DMS153 treated with DMSO at 0.1 percent for 48 hours (cell line): ENCODE measurements around the gene PDE8B.

Experiments used
- DNase-seq: peaks from one replicate; lab custom pipeline; 2025; ENCODE audit not compliant: unreplicated experiment; lab: John Stamatoyannopoulos, UW

The PDE8B gene

GRCh38 chr5:77210091-77210963 lies at the start of gene PDE8B:
Gene PDE8B, plus strand, starts transcription at chr5:77210680. Its CDS starts 246 bp downstream, at chr5:77210926.
- no peak for DNase-seq

- DNase-seq = no peak
Measured at GRCh38 chr5:77163453-77163852, 47.0 kb upstream of the PDE8B start.

GRCh38 chr5:77167063-77167462 lies 43.4 kb upstream of the PDE8B start:
- DNase-seq = no peak

- DNase-seq = no peak
Measured at GRCh38 chr5:77167695-77168121, 42.8 kb upstream of the PDE8B start.

- DNase-seq = no peak
Measured at GRCh38 chr5:77168161-77168878, 42.2 kb upstream of the PDE8B start.

- no peak for DNase-seq
Measured at GRCh38 chr5:77168879-77169244, 41.6 kb upstream of the PDE8B start.

- no peak for DNase-seq
Measured at GRCh38 chr5:77170196-77170890, 40.1 kb upstream of the PDE8B start.

GRCh38 chr5:77171141-77171910 lies 39.2 kb upstream of the PDE8B start:
- DNase-seq = no peak

GRCh38 chr5:77172713-77173328 lies 37.7 kb upstream of the PDE8B start:
- DNase-seq = no peak

- DNase-seq = no peak
Measured at GRCh38 chr5:77174526-77174925, 36.0 kb upstream of the PDE8B start.

- DNase-seq = no peak
Measured at GRCh38 chr5:77175231-77175630, 35.2 kb upstream of the PDE8B start.

GRCh38 chr5:77176429-77176828 lies 34.1 kb upstream of the PDE8B start:
- no peak for DNase-seq

- no peak for DNase-seq
Measured at GRCh38 chr5:77177576-77177975, 32.9 kb upstream of the PDE8B start.

GRCh38 chr5:77180167-77181081 lies 30.1 kb upstream of the PDE8B start:
- no peak for DNase-seq

GRCh38 chr5:77181173-77181572 lies 29.3 kb upstream of the PDE8B start:
- no peak for DNase-seq

GRCh38 chr5:77181596-77182304 lies 28.7 kb upstream of the PDE8B start:
- DNase-seq = no peak

GRCh38 chr5:77182367-77182766 lies 28.1 kb upstream of the PDE8B start:
- DNase-seq = no peak

GRCh38 chr5:77186652-77187370 lies 23.7 kb upstream of the PDE8B start:
- DNase-seq = no peak
